GM18499 (cell line): Measurements from ENCODE around the gene TENT4B.
"Not testable (repeated sequence)": the region's sequence is repeated elsewhere in the genome, so short reads cannot be mapped to it uniquely, and the experiment has no call there.

Source experiments
- ATAC-seq: cut with Tn5 transposase; IDR thresholded peaks from one replicate; pipeline ENCODE4 v1.9.1; 2021; ENCODE audit warnings: moderate number of reproducible peaks; ENCODE audit not compliant: insufficient read depth, unreplicated experiment

The TENT4B gene

DNA sequence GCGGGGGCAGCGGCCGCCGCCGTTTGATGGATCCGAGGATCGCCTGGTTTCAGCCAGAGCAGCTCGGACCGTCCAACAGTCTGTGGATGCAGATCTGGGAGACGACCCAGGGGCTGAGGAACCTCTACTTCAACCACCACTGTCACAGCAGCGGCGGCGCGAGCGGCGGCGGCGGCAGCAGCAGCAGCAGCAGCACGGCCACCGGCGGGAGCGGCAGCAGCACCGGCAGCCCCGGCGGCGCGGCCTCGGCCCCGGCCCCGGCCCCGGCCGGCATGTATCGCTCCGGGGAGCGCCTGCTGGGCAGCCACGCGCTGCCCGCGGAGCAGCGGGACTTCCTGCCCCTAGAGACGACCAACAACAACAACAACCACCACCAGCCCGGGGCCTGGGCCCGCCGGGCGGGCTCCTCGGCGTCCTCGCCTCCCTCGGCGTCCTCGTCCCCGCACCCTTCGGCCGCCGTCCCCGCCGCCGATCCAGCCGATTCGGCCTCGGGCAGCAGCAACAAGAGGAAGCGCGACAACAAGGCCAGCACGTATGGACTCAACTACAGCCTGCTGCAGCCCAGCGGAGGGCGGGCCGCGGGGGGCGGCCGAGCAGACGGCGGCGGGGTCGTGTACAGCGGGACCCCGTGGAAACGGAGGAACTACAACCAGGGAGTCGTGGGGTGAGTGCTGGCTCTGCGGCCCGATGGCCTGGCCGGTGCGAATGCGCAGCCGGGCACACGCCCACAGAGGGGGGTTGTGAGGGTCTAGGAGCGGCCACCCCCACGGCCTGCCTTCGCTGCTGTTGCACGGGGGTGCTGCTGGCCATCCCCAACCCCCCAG lies 702 bp downstream of the TENT4B start:
- no peak for ATAC-seq

- no peak for ATAC-seq
These were observed 1.4 kb downstream of the TENT4B start for GRCh38 chr16:50154420-50154950.

DNA sequence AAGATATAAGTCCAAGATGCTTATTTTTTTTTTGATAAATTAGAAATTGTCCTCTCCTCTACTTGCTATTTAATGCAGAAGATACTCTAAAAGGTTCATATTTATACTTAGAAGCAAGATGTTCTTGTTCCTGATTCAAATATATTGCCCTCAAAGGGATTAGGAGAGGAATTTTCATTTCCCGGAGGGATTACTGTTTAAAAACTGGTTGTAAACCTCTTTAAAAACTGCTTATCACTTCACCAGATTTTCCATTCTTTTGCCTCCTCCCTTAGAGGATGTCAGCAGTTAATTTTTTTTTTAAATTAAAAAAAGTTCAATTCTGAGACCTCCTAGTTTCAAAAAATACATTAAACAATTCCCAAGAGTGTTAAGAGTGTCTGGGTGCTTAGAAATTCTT lies 2.8 kb downstream of the TENT4B start:
- ATAC-seq = no peak

DNA sequence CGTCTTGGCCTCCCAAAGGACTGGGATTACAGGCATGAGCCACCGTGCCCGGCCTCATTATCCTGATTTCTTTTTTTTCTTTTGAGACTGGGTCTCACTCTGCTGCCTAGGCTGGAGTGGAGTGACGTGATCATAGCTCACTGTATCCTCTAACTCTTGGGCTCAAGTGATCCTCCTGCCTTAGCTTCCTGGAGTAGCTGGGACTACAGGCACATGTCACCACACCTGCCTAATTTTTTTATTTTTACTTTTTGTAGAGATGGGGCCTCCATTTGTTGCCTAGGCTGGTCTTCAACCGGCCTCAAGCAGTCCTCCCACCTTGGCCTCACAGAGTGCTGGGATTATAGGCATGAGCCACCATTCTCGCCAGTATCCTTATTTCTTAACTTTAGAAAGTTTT lies 3.5 kb downstream of the TENT4B start:
- ATAC-seq = no peak

DNA sequence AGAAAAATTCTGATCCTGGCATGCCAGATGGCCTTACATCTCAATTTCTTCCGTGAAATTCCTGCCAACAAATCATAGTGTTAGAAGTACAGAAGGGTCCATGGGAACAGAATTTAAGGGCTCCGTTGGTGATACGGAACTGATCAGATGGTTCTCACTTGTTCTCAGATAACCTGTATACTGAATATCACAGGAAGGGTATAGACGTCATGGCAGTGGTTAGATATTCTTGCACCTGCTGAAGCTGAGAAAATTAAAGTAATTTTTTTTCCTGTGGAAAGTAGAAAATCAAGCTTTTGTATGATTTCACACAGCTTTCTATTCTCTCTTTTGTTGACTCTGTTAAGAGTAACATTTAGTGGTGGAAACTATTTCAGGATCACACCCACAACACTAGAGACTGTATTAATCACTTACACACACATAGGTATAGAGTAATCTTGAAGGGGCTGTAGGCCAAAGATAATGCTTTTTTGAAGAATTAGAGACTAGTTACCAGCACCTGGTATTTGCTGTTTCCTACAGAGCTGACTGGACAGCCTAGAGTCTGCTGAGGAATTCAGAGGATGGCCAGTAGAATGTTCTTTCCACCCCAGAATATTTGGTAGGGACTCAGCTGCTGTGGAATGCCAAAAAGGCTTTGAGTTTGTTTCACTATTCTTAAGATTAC lies 7.5 kb downstream of the TENT4B start:
- no peak for ATAC-seq

DNA sequence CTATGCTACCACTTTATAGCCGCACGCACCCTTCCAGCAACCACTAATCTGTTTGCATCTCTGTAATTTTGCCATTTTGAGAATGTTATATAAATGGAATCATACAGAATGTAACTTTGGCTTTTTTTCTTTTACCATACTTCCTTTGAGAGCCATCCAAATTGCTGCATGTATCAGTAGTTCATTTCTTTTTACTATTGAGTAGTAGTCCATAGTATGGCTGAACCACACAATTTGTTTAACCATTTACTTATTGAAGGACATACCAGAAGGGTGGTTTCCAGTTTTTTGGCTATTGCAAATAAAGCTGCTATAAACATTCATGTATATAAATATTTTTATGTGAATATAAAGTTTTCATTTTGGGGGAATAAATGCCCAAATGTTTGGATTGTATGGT lies 8.8 kb downstream of the TENT4B start:
- no peak for ATAC-seq

DNA sequence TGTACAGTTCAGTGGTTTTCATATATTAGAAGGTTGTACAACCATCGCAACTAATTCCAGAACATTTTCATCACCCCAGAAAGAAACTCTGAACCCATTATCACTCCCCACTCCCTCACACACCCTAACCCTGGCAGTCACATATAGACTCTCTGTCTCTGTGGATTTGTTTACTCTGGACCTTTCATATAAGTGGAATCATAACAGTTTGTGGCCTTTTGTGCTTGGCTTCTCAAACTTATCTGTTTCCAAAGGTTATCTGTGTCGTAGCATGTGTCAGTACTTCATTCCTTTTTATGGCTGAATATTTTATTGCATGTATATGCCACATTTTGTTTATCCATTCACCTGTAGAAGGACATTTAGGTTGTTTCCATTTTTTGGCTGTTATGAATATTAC lies 12.4 kb downstream of the TENT4B start:
- ATAC-seq = no peak

DNA sequence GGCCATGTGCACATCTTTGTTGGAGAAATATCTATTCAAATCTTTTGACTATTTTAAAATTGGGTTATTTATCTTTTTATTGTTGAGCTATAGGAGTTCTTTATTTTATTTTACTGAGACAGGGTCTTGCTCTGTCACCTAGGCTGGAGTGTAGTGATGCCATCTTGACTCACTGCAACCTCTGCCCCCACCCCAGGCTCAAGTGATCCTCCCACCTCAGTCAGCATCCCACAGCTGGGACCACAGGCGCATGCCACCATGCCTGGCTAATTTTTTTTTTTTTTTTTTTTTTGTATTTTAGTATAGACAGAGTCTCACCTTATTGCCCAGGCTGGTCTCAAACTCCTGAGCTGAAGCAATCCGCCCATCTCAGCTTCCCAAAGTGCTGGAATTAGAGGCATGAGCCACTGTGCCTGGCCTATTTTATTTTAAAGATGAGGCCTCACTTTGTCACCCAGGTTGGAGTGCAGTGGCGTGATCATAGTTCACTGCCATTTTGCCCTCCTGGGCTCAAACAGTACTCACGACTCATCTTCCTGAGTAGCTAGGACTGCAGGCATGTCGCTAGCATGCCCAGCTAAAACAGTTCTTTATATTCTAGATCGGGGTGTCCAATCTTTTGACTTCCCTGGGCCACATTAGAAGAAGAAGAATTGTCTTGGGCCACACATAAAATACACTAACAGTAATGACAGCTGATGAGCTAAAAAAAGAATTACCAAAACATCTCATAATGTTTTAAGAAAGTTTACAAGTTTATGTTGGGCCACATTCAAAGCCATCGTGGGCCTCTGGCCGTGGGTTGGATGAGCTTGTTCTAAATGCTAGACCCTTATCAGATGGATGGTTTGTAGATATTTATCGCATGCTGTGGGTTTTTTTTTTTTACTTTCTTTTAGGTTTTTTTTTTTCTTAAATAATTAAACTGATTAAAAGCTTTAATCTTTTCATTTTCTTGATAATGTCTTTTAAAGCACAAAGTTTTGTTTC lies 13.7 kb downstream of the TENT4B start:
- no peak for ATAC-seq

- ATAC-seq = no peak
These were observed 14.4 kb downstream of the TENT4B start for GRCh38 chr16:50167556-50167955.

DNA sequence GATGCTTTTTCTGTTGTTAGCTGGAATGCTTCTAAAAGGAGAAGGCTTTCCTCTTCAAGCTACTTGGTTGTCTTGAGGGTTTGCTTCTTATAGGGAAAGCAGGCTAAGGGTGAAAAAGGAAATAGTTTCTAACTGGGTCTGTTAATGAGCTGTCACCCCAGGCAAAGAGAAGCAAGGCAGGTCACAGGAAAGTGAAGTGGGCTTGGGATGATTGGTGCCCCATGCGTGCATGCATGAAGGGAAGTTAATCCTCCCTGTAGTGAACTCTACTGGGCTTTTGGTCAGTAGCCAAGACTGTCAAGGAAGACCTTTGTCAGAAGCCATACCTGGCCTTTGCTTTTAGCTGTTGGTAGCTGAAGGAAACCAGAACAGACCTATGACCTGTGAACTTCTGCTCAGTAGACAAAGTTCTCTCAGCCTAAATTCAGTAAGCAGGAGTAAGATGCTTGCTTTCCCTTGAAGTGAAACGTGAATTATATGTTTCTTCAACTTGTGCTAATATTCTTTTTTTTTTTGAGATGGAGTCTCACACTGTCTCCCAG lies 16.5 kb downstream of the TENT4B start:
- ATAC-seq = no peak

DNA sequence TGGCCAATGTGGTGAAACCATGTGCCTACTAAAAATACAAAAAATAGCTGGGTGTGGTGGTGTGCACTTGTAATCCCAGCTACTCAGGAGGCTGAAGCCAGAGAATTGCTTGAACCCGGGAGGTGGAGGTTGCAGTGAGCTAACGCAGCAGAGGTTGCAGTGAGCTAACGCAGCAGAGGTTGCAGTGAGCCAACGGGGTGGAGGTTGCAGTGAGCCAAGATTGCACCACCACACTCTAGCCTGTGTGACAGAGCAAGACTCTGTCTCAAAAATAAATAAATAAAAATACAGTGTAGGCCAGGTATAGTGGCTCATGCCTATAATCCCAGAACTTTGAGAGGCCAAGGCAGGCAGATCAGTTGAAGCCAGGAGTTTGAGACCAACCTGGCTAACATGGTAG lies 18.7 kb downstream of the TENT4B start:
- not testable (repeated sequence) for ATAC-seq

DNA sequence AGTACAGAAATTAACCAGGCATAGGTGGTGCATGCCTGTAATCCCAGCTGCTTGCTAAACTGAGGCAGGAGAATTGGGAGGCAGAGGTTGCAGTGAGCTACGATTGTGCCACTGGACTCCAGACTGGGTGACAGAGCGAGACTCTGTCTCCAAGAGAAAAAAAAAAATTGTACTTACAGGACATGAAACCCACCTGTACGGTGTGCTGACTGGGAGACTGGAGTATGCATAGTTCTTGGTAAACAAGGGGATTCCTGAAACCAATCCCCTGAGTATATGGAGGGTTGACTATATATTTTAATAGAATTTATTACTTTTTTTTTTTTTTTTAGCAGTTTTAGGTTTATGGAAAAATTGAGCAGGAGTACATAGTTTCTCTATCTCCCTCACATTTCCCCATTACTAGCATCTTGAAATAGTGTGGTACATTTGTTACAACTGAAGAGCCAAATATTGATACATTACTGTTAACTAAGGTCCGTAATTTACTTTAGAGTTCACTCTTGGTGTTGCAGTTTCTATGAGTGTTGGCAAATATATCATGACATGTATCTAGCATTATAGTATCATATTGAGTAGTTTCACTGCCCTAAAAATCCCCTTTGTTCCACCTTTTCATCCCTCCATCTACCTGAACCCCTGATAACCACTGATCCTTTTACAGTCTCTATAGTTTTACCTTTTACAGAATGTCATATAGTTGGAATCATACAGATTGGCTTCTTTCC lies 19.3 kb downstream of the TENT4B start:
- no peak for ATAC-seq

GRCh38 chr16:50173316-50173715 lies 20.2 kb downstream of the TENT4B start:
- no peak for ATAC-seq

DNA sequence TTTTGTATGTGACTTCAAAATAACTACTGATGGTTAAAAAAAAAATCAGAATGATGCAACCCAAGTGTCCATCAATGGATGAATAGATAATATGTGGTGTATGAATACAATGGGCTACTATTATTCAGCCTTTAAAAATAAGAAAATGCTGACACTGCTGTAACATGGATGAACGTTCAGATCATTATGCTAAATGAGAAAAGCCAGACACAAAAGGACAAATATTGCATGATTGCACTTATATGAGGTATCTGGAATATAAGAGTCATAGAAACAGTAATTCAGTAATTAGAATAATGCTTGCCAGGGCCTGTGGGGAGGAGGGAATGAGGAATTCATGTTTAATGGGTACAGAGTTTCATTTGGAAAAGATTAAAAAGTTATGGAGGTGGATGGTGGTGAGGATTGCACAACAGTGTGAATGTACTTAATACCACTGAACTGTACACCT lies 25.4 kb downstream of the TENT4B start:
- no peak for ATAC-seq

- no peak for ATAC-seq
These were observed 29.3 kb downstream of the TENT4B start for GRCh38 chr16:50182441-50182840.

DNA sequence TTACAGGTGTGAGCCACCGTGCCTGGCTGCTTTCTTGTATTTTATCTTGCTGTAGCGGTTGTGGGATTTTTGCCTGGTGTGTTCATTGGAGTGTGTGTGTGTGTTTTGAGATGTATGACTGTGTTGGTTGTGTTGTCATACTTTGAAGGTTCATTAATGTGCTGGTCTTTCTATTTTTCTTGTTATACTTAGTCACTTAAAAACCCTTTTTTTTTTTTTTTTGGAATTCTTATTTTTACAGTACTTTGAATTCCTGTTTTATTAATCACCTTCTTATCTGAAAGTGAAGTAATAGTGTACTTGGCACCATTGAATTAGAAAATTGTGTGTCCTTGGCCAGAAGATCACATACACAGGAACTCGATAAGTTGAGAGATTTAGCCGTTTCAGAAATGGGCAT lies 30.2 kb downstream of the TENT4B start:
- no peak for ATAC-seq

DNA sequence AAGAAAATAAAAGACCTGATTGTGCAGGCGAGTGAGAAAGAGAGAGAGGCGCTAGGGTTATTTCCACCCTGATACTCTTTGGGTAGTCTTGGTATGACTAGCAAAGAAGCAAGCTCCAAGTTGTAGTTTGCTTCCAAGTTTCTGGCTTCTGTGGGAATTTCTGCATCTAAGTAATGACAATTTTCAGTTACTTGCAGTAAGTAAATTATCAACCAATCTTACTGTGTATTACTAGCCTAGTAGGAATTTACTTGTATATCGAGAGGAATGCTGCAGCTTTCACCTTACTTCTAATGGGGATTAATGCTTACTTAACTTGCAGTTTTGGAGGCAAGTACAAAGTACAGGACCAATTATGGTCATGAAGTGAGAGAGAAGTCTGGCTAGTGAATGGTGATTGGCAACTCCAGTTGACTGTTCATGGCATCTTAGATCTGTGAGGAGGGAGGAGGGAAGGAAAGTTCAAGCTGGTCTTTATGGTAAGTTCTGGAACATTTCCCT lies 31.9 kb downstream of the TENT4B start:
- ATAC-seq = no peak

- ATAC-seq = no peak
These were observed 35.6 kb downstream of the TENT4B start for GRCh38 chr16:50188619-50189136.

DNA sequence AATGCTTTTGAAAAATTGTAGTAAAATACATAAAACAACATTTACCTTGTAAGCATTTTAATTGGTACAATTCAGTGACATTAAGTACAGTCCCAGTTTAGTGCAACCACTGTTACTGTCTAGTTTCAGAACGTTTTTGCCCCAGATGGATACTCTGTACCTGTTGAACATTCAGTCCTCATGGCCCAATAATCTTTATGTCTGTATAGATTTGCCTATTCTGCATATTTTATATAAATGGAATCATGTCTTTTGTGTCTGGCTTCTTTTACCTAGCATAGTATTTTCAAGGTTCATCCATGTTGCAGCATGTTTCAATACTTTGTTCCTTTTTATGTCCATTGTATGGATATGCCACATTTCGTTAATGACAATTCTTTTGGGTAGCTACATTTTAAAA lies 37.2 kb downstream of the TENT4B start:
- no peak for ATAC-seq
